ENCODE results near the gene SRC.

Gene SRC

GRCh38 chr20:37345339-37346235 is at the start of gene SRC:
SRC (plus strand) TSS chr20:37346140; CDS start chr20:37384154, 38,014 bp downstream.
- peak; percentile 71 for DNase-seq

GRCh38 chr20:37296371-37296770 is 49.6 kb upstream of the SRC start:
- DNase-seq = peak; percentile 38

- DNase-seq = no peak
Observed at GRCh38 chr20:37297066-37297736, 48.7 kb upstream of the SRC start.

- DNase-seq = peak; percentile 37
Observed at GRCh38 chr20:37298190-37298939, 47.6 kb upstream of the SRC start.

- peak; percentile 59 for DNase-seq
Observed at GRCh38 chr20:37299718-37300528, 46.0 kb upstream of the SRC start.

GRCh38 chr20:37301120-37301519 is 44.8 kb upstream of the SRC start:
- no peak for DNase-seq

GRCh38 chr20:37301558-37301957 is 44.4 kb upstream of the SRC start:
- no peak for DNase-seq

GRCh38 chr20:37302981-37303380 is 43.0 kb upstream of the SRC start:
- no peak for DNase-seq

- no peak for DNase-seq
Observed at GRCh38 chr20:37303637-37304036, 42.3 kb upstream of the SRC start.

- DNase-seq = no peak
Observed at GRCh38 chr20:37305079-37305478, 40.9 kb upstream of the SRC start.

- DNase-seq = no peak
Observed at GRCh38 chr20:37305839-37306238, 40.1 kb upstream of the SRC start.

GRCh38 chr20:37308086-37309050 is 37.6 kb upstream of the SRC start:
- DNase-seq = no peak

GRCh38 chr20:37309290-37309689 is 36.6 kb upstream of the SRC start:
- no peak for DNase-seq

- DNase-seq = no peak
Observed at GRCh38 chr20:37309936-37310590, 35.9 kb upstream of the SRC start.

GRCh38 chr20:37310951-37311350 is 35.0 kb upstream of the SRC start:
- no peak for DNase-seq

GRCh38 chr20:37311710-37312355 is 34.1 kb upstream of the SRC start:
- DNase-seq = no peak

GRCh38 chr20:37313546-37314091 is 32.3 kb upstream of the SRC start:
- DNase-seq = no peak

GRCh38 chr20:37314099-37314498 is 31.8 kb upstream of the SRC start:
- DNase-seq = no peak

- no peak for DNase-seq
Observed at GRCh38 chr20:37314617-37315016, 31.3 kb upstream of the SRC start.

- peak; percentile 45 for DNase-seq
Observed at GRCh38 chr20:37315021-37315451, 30.9 kb upstream of the SRC start.

Data from hematopoietic multipotent progenitor cell treated with erythropoietin and hydrocortisone succinate and interleukin-3 and kit ligand, for 4 days (in vitro differentiated cells).